GM12874 (cell line): ENCODE measurements around the gene SEMA3G.

ENCODE experiments used
- CTCF ChIP-seq: IDR thresholded peaks from 2 replicates; pipeline ENCODE4 v1.5.1; 2011; ENCODE audit warnings: low read depth, mild to moderate bottlenecking, control low read depth, low read length, moderate library complexity; ENCODE audit not compliant: insufficient read depth

Gene SEMA3G

GRCh38 chr3:52463416-52463815, 18.5 kb upstream of the SEMA3G start:
- TF ChIP-seq CTCF = no peak

GRCh38 chr3:52461874-52462273, 17.0 kb upstream of the SEMA3G start:
- no peak for TF ChIP-seq CTCF

GRCh38 chr3:52458770-52459545, 14.1 kb upstream of the SEMA3G start:
- no peak for TF ChIP-seq CTCF

DNA sequence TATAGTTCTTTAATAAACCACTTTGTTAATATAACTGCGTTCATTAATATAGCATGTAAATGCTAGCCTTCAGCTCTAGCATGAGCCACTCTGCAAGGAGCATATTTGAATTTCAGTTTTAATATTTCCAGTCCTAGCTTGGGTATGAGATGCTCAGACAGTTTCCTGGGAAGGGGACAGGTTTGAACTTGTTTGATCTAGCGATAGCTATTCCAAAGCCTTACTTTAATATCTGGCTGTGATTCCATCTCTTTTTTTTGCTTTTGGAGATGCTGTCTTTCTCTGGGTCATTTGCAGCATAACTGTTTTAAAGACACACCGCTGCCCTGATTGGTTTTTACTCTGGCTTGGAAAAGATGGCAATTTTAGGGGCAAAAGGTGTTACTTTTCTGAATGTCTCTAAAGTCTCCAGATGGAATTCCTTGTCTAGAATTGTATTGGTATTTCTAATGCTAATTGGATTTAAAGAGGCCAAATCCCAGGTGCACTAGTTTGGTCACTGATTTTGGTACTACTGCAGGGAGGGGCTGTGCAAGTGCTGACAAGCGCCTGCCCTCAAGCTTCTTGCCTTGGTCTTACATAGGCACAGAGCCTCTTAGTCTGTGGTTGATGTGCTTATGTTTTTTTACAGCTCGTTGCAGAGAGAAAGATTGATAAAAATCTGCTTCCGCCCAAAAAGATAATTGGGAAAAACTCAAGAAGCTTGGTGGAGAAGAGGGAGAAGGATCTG, 13.3 kb upstream of the SEMA3G start:
- TF ChIP-seq CTCF = no peak

GRCh38 chr3:52456800-52457183, 11.9 kb upstream of the SEMA3G start:
- no peak for TF ChIP-seq CTCF

DNA sequence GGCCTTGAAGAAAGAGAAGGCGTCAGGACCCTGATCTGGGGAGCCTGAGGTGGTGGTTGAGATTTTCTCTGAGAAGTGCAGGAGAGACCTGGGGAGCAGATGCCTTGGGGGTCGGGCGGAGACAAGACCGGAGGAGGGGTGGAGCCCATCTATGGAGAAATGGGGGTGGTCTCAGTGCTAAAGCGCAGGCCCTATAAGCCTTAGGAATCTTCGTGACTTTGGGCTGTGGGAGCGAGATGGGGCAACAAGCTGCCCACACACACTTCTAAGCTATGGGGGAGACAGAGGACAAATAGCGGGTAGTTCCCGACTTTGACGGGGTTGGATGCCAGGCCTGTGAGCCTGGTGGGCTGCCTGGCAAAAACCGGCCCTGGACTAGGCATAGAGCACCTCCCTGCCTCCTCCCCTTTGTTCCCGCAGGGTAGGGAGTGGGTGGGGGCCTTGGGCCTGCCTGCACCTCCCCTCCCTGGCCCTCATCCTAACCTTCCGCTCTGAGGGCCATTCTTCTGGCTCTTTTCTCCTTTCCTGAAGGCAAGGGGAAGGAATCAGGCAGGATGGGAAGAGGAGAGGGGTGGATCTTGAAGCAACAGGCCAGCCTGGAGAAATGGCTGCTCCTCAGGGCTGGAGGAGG, 11.4 kb upstream of the SEMA3G start:
- TF ChIP-seq CTCF = no peak
